ENCODE data around the gene VPREB3.

Gene VPREB3

GRCh38 chr22:23754220-23754919 lies at the start of gene VPREB3:
VPREB3 (minus strand) TSS chr22:23754425; CDS start chr22:23754363, 62 bp downstream.
- no peak for DNase-seq (ENCODE audit: low read depth in 2 of 2, low spot score in 1 of 2)

- DNase-seq (ENCODE audit: low read depth in 2 of 2, low spot score in 1 of 2), result no peak
These were observed 49.0 kb upstream of the VPREB3 start for GRCh38 chr22:23803001-23803819.

- DNase-seq (ENCODE audit: low read depth in 2 of 2, low spot score in 1 of 2), result no peak
These were observed 47.7 kb upstream of the VPREB3 start for GRCh38 chr22:23801886-23802377.

GRCh38 chr22:23801238-23801821 lies 47.1 kb upstream of the VPREB3 start:
- no peak for DNase-seq (ENCODE audit: low read depth in 2 of 2, low spot score in 1 of 2)

- DNase-seq (ENCODE audit: low read depth in 2 of 2, low spot score in 1 of 2), result no peak
These were observed 46.3 kb upstream of the VPREB3 start for GRCh38 chr22:23800297-23801237.

GRCh38 chr22:23796461-23796860 lies 42.2 kb upstream of the VPREB3 start:
- no peak for DNase-seq (ENCODE audit: low read depth in 2 of 2, low spot score in 1 of 2)

- DNase-seq (ENCODE audit: low read depth in 2 of 2, low spot score in 1 of 2), result no peak
These were observed 39.1 kb upstream of the VPREB3 start for GRCh38 chr22:23793326-23793725.

GRCh38 chr22:23791738-23792645 lies 37.8 kb upstream of the VPREB3 start:
- DNase-seq (ENCODE audit: low read depth in 2 of 2, low spot score in 1 of 2), result no peak

- no peak for DNase-seq (ENCODE audit: low read depth in 2 of 2, low spot score in 1 of 2)
These were observed 36.9 kb upstream of the VPREB3 start for GRCh38 chr22:23790819-23791737.

GRCh38 chr22:23789638-23790037 lies 35.4 kb upstream of the VPREB3 start:
- DNase-seq (ENCODE audit: low read depth in 2 of 2, low spot score in 1 of 2), result no peak

GRCh38 chr22:23789121-23789520 lies 34.9 kb upstream of the VPREB3 start:
- DNase-seq (ENCODE audit: low read depth in 2 of 2, low spot score in 1 of 2), result no peak

GRCh38 chr22:23787910-23788309 lies 33.7 kb upstream of the VPREB3 start:
- no peak for DNase-seq (ENCODE audit: low read depth in 2 of 2, low spot score in 1 of 2)

GRCh38 chr22:23787600-23787896 lies 33.3 kb upstream of the VPREB3 start:
- no peak for DNase-seq (ENCODE audit: low read depth in 2 of 2, low spot score in 1 of 2)

GRCh38 chr22:23786752-23787599 lies 32.8 kb upstream of the VPREB3 start, which contains the start of gene SMARCB1:
SMARCB1 (plus strand) TSS chr22:23786966; CDS start chr22:23787170, 204 bp downstream.
- peak; percentile 82 to 85 for DNase-seq (ENCODE audit: low read depth in 2 of 2, low spot score in 1 of 2)

- DNase-seq (ENCODE audit: low read depth in 2 of 2, low spot score in 1 of 2), result no peak
These were observed 32.1 kb upstream of the VPREB3 start for GRCh38 chr22:23786261-23786710.

- DNase-seq (ENCODE audit: low read depth in 2 of 2, low spot score in 1 of 2), result no peak
These were observed 30.0 kb upstream of the VPREB3 start for GRCh38 chr22:23784215-23784732.

Measured in stimulated activated CD8-positive, alpha-beta memory T cell treated with anti-CD3 and anti-CD28 coated beads, Interleukin-4, amount 100 ng/mL, for 1 hour (primary cell).